Neural cell (in vitro differentiated cells): Measurements from ENCODE around the gene ADAMTS2. TPM values are rescaled to one million over a fixed set of nuclear protein-coding genes. Genes with fewer than 3 reads are reported as not detected.

Source experiments
- H2AFZ ChIP-seq: fragments of 200-600, 300-800 bp; sonication (generic), shearing (Covaris generic); 2 replicates; pipeline ENCODE4 v1.6.0; 2014; ENCODE audit warnings: low read depth, mild to moderate bottlenecking, antibody characterized with exemption, low read length, moderate library complexity
- H3F3A ChIP-seq: fragments of 200-600 bp; shearing (Covaris generic); 2 replicates; pipeline ENCODE4 v1.6.1; 2016; ENCODE audit warnings: mild to moderate bottlenecking, moderate library complexity, mixed read lengths, antibody characterized with exemption, low read length; ENCODE audit not compliant: insufficient read depth, poor library complexity, severe bottlenecking
- H3K27ac ChIP-seq: fragments of 200-600, 300-800 bp; sonication (generic), shearing (Covaris generic); 2 replicates; pipeline ENCODE4 v1.5.1; 2014; ENCODE audit warnings: mild to moderate bottlenecking, low read length, moderate library complexity
- H3K27me3 ChIP-seq: fragments of 300-800, 200-600 bp; sonication (generic), shearing (Covaris generic); 2 replicates; pipeline ENCODE4 v1.6.0; 2014; ENCODE audit warnings: mild to moderate bottlenecking, low read depth, low read length, moderate library complexity; ENCODE audit not compliant: insufficient read depth
- H3K36me3 ChIP-seq: fragments of 300-800, 200-600 bp; sonication (generic), shearing (Covaris generic); 2 replicates; pipeline ENCODE4 v1.5.1; 2014; ENCODE audit warnings: mild to moderate bottlenecking, antibody characterized with exemption, low read length, moderate library complexity; ENCODE audit not compliant: insufficient read depth
- H3K4me2 ChIP-seq: fragments of 300-800, 200-600 bp; sonication (generic), shearing (Covaris generic); 2 replicates; pipeline ENCODE4 v1.6.0; 2014; ENCODE audit warnings: mild to moderate bottlenecking, low read length
- H3K4me3 ChIP-seq: fragments of 300-800, 200-600 bp; sonication (generic), shearing (Covaris generic); 2 replicates; pipeline ENCODE4 v1.5.1; 2014; ENCODE audit warnings: mild to moderate bottlenecking, low read length, moderate library complexity
- H3K79me2 ChIP-seq: fragments of 200-600 bp; shearing (Covaris generic); replicated peaks from 2 replicates; pipeline ENCODE4 v1.6.0; 2014; ENCODE audit warnings: mild to moderate bottlenecking, low read length, moderate library complexity; ENCODE audit not compliant: insufficient read depth
- H3K9ac ChIP-seq: fragments of 300-800, 200-600 bp; sonication (generic), shearing (Covaris generic); 2 replicates; pipeline ENCODE4 v1.6.1; 2016; ENCODE audit warnings: mild to moderate bottlenecking, low read length, mixed read lengths
- H3K9me2 ChIP-seq: fragments of 200-600 bp; shearing (Covaris generic); 2 replicates; pipeline ENCODE4 v1.6.1; 2016; ENCODE audit warnings: mild to moderate bottlenecking, low read length, mixed read lengths; ENCODE audit not compliant: insufficient read depth
- H3K9me3 ChIP-seq: fragments of 200-600, 300-800 bp; sonication (generic), shearing (Covaris generic); 2 replicates; pipeline ENCODE4 v1.6.1; 2016; ENCODE audit warnings: mild to moderate bottlenecking, mixed run types, low read length, moderate library complexity, mixed read lengths
- H4K20me1 ChIP-seq: fragments of 200-600 bp; shearing (Covaris generic); 2 replicates; pipeline ENCODE4 v1.6.1; 2016; ENCODE audit warnings: mild to moderate bottlenecking, mixed run types; ENCODE audit not compliant: insufficient read depth
- EP300 ChIP-seq: fragments of 450-650 bp; conservative IDR thresholded peaks from 2 replicates; pipeline ENCODE4 v1.6.1; 2014; ENCODE audit warnings: antibody characterized with exemption, mild to moderate bottlenecking, moderate library complexity; ENCODE audit not compliant: poor library complexity, severe bottlenecking
- EZH2 ChIP-seq: fragments of 200-600, 300-800 bp; shearing (Covaris generic), sonication (generic); IDR thresholded peaks from 2 replicates; pipeline ENCODE4 v1.6.1; 2014; ENCODE audit warnings: antibody characterized with exemption, low read length, borderline replicate concordance, mild to moderate bottlenecking; ENCODE audit not compliant: insufficient read depth, poor library complexity, severe bottlenecking
- MXI1 ChIP-seq: fragments of 450-650 bp; conservative IDR thresholded peaks from 2 replicates; pipeline ENCODE4 v1.6.1; 2014; ENCODE audit warnings: antibody characterized with exemption, mild to moderate bottlenecking; ENCODE audit not compliant: poor library complexity, severe bottlenecking
- POLR2AphosphoS5 ChIP-seq: IDR thresholded peaks from 2 replicates; pipeline ENCODE4 v1.6.1; 2012
- RAD21 ChIP-seq: fragments of 450-650 bp; conservative IDR thresholded peaks from 2 replicates; pipeline ENCODE4 v1.6.1; 2014; ENCODE audit warnings: antibody characterized with exemption, mild to moderate bottlenecking, moderate library complexity
- REST ChIP-seq: IDR thresholded peaks from 2 replicates; pipeline ENCODE4 v1.6.1; 2012; ENCODE audit warnings: borderline replicate concordance
- SMC3 ChIP-seq: fragments of 450-650 bp; conservative IDR thresholded peaks from 2 replicates; pipeline ENCODE4 v1.6.1; 2014; ENCODE audit warnings: antibody characterized with exemption, mild to moderate bottlenecking, moderate library complexity; ENCODE audit not compliant: poor library complexity
- TAF1 ChIP-seq: IDR thresholded peaks from 2 replicates; pipeline ENCODE4 v1.6.1; 2012; ENCODE audit warnings: low read depth
- polyA plus RNA-seq: library from polyadenylated mRNA; depleted of rRNA; stranded (reverse); fragments of >200 nt; gene quantifications from 2 replicates; pipeline ENCODE4 v1.2.3, GENCODE V29; 2014
- TF ChIP-seq, protein P1 (sequence below): fragments of 450-650 bp; IDR thresholded peaks from 2 replicates; pipeline ENCODE4 v1.5.1; 2014; ENCODE audit warnings: antibody characterized with exemption, mild to moderate bottlenecking, moderate library complexity; ENCODE audit not compliant: poor library complexity, severe bottlenecking

ADAMTS2 gene
- polyA plus RNA-seq, 1 donor from 2014 or later: 0.61 TPM

DNA sequence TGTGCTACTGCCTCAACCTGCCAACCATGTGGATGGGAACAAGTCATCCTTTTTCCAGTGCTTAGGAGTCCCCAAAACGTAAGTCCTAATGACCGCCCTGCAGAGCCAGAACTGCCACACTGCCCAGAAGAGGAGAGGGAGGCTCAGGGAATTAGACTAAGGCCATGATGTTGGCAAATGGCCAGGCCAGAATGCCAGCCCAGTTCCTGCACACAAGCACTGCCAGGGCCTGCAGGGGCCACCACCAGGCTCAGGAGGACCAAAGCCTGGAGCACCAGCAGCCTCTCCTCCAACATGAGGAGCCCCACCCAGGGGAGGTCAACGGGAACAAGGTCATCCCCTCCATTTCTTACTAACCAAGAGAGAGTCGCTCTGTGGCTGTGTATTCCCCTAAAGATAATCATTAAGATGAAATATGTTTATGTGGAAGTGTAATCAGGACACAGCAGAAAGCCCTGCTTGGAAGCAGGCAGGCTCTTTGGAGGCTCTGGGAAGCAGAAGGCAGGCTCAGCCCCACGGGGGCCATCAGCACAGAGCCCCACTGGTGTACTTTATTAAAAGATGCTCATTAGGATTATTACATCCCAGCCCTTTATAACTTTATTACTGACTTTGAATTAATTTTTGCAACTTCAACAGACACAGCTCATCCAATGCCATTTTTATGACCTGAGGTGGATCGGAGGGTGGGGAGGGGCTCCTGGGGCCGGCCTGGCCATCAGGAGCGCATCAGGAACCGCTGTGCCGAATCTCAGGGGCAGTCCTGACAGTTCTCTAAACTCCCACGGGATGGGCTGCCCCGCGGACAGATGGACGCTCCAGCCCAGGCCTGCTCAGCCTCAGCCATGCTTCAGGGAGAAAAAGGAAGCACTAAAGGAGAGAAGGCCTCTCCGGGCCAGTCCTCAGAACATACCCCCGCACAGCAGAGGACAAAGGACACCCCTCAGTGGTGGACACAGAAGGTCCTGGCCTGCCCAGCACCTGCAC lies 127.0 kb downstream of the ADAMTS2 start:
- H3K79me2 ChIP-seq: no peaks in the 10 kb centered on the region
- no peak overlapping the region for H3K4me3 ChIP-seq
- no peak overlapping the region for H3K27ac ChIP-seq

DNA sequence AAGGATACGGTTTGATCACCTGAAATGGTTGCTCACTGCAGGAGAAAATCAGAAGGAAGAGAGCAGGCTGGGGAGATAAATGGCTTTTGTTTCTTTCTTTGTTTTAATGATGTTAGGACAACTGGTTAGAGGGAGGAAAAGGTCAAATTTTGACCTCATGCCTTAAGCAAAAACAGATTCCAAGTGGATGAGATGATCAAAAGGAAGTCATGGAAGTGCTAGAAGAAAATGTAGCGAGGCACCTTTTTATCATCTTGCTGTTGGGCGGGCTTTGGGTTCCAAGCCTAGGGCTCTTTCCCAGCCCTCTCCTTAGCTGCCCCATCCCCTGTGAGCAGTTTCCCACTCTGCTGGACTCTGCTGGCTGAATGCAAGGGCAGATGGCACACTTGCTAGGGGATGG lies 127.9 kb downstream of the ADAMTS2 start:
- H3K36me3 ChIP-seq: no peaks in the 10 kb centered on the region
- no peaks in the 10 kb centered on the region for H3K9me2 ChIP-seq
- H3K9me3 ChIP-seq: no peaks in the 10 kb centered on the region
- H3K27me3 ChIP-seq: no peaks in the 10 kb centered on the region
- H3F3A ChIP-seq: no peaks in the 10 kb centered on the region
- no peak overlapping the region for H3K4me2 ChIP-seq
- no peak overlapping the region for H3K9ac ChIP-seq
- H3K27ac ChIP-seq: no peak overlapping the region
- no peaks in the 10 kb centered on the region for H3K79me2 ChIP-seq
- H2AFZ ChIP-seq: no peak overlapping the region
- no peaks in the 10 kb centered on the region for H4K20me1 ChIP-seq
- H3K4me3 ChIP-seq: no peak overlapping the region
- TF ChIP-seq POLR2AphosphoS5 (no peak), SMC3 (no peak), RAD21 (no peak), REST (no peak), EP300 (no peak), EZH2 (no peak), MXI1 (no peak), TAF1 (no peak)

More for the DNA sequence above, 127.0 kb downstream of the ADAMTS2 start:
- Histone ChIP-seq H3K9me2 (no peaks in the 10 kb centered on the region), H3K36me3 (no peaks in the 10 kb centered on the region), H3F3A (no peaks in the 10 kb centered on the region), H4K20me1 (no peaks in the 10 kb centered on the region), H3K27me3 (no peaks in the 10 kb centered on the region), H3K9me3 (no peaks in the 10 kb centered on the region), H3K9ac (no peak overlapping the region), H3K4me2 (no peak overlapping the region), H2AFZ (no peak overlapping the region)
- TF ChIP-seq SMC3 (no peak), RAD21 (no peak), POLR2AphosphoS5 (no peak), MXI1 (no peak), TAF1 (no peak), REST (no peak), EZH2 (no peak), EP300 (no peak)
- TF ChIP-seq, protein P1, sequence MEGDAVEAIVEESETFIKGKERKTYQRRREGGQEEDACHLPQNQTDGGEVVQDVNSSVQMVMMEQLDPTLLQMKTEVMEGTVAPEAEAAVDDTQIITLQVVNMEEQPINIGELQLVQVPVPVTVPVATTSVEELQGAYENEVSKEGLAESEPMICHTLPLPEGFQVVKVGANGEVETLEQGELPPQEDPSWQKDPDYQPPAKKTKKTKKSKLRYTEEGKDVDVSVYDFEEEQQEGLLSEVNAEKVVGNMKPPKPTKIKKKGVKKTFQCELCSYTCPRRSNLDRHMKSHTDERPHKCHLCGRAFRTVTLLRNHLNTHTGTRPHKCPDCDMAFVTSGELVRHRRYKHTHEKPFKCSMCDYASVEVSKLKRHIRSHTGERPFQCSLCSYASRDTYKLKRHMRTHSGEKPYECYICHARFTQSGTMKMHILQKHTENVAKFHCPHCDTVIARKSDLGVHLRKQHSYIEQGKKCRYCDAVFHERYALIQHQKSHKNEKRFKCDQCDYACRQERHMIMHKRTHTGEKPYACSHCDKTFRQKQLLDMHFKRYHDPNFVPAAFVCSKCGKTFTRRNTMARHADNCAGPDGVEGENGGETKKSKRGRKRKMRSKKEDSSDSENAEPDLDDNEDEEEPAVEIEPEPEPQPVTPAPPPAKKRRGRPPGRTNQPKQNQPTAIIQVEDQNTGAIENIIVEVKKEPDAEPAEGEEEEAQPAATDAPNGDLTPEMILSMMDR: no peak
